ENCODE measurements around the gene MGAT4C. TPM values are rescaled to one million over a fixed set of nuclear protein-coding genes. Genes with fewer than 3 reads are reported as not detected.

Gene MGAT4C
- total RNA-seq, 1 experiment from 2014 or later: not detected

- Histone ChIP-seq H3K9me2 (replicated peaks; ENCODE audit: low read length) (no peaks in the 10 kb centered on the region; the same call in 1 of the 2 replicates), H3K4me2 (ENCODE audit: low read length) (no peak overlapping the region), H3K36me3 (ENCODE audit: low read depth, low read length) (no peaks in the 10 kb centered on the region), H3K79me2 (ENCODE audit: low read length) (no peaks in the 10 kb centered on the region), H3F3A (ENCODE audit: low read length, unreplicated experiment) (no peaks in the 10 kb centered on the region), H2AFZ (ENCODE audit: low read length) (no peak overlapping the region), H3K9ac (ENCODE audit: low read length) (no peak overlapping the region), H3K9me3 (ENCODE audit: low read length) (no peaks in the 10 kb centered on the region), H3K4me1 (ENCODE audit: insufficient read depth, low read length) (no peaks in the 10 kb centered on the region), H3K4me3 (ENCODE audit: low read length) (no peak overlapping the region), H3K27ac (ENCODE audit: low read length) (no peak overlapping the region), H3K27me3 (ENCODE audit: low read length) (no peaks in the 10 kb centered on the region), H4K20me1 (ENCODE audit: low read length) (no peaks in the 10 kb centered on the region)
- POLR2A ChIA-PET (ENCODE audit: unreplicated experiment): interaction anchor here (0.7 kb wide), 1 partner anchor 981 kb away, joined by 3 read pairs; no protein-coding TSS in a partner anchor
- TF ChIP-seq EZH2phosphoT487 (IDR thresholded peaks at IDR 0.05; ENCODE audit: borderline replicate concordance, low read length) (no peak), EZH2 (IDR thresholded peaks at IDR 0.05; ENCODE audit: low read length, unreplicated experiment) (no peak), CTCF (conservative IDR thresholded peaks at IDR 0.05; ENCODE audit: low read depth, low read length) (no peak)
- DNase-seq (no peak), ATAC-seq (no peak)
- CTCF ChIA-PET: no interaction called here
- BruUV-seq (replicated peaks): no TSS peak
- intact Hi-C loops (cut with micrococcal nuclease): no loop called here
These were observed 29.7 kb downstream of the MGAT4C start for GRCh38 chr12:86226481-86226880.

- H3K27ac ChIP-seq (ENCODE audit: low read length): no peak overlapping the region
- DNase-seq (no peak), ATAC-seq (no peak)
- no peaks in the 10 kb centered on the region for H3F3A ChIP-seq (ENCODE audit: low read length, unreplicated experiment)
- no peaks in the 10 kb centered on the region for H3K79me2 ChIP-seq (ENCODE audit: low read length)
- H3K27me3 ChIP-seq (ENCODE audit: low read length): no peaks in the 10 kb centered on the region
- H3K4me1 ChIP-seq (ENCODE audit: insufficient read depth, low read length): no peaks in the 10 kb centered on the region
- H2AFZ ChIP-seq (ENCODE audit: low read length): no peak overlapping the region
- no peak overlapping the region for H3K9ac ChIP-seq (ENCODE audit: low read length)
- intact Hi-C loops (cut with micrococcal nuclease): no loop called here
- POLR2A ChIA-PET (ENCODE audit: unreplicated experiment): no interaction called here
- no peaks in the 10 kb centered on the region for H3K9me2 ChIP-seq (replicated peaks; ENCODE audit: low read length)
- TF ChIP-seq CTCF (conservative IDR thresholded peaks at IDR 0.05; ENCODE audit: low read depth, low read length) (no peak), EZH2 (IDR thresholded peaks at IDR 0.05; ENCODE audit: low read length, unreplicated experiment) (no peak)
- no peaks in the 10 kb centered on the region for H3K9me3 ChIP-seq (ENCODE audit: low read length)
- no peak overlapping the region for H3K4me3 ChIP-seq (ENCODE audit: low read length)
- H4K20me1 ChIP-seq (ENCODE audit: low read length): no peaks in the 10 kb centered on the region
- no peak overlapping the region for H3K4me2 ChIP-seq (ENCODE audit: low read length)
- H3K36me3 ChIP-seq (ENCODE audit: low read depth, low read length): no peaks in the 10 kb centered on the region
- CTCF ChIA-PET: no interaction called here
- BruUV-seq (replicated peaks): no TSS peak
These were observed 39.6 kb downstream of the MGAT4C start for GRCh38 chr12:86216591-86216990.

- no peak overlapping the region for H3K4me2 ChIP-seq (ENCODE audit: low read length)
- no peaks in the 10 kb centered on the region for H3K4me1 ChIP-seq (ENCODE audit: insufficient read depth, low read length)
- no peak overlapping the region for H3K9ac ChIP-seq (ENCODE audit: low read length)
- intact Hi-C loops (cut with micrococcal nuclease): no loop called here
- no peak overlapping the region for H2AFZ ChIP-seq (ENCODE audit: low read length)
- no TSS peak for BruUV-seq (replicated peaks)
- H3K9me2 ChIP-seq (replicated peaks; ENCODE audit: low read length): no peaks in the 10 kb centered on the region
- no peaks in the 10 kb centered on the region for H3K79me2 ChIP-seq (ENCODE audit: low read length)
- DNase-seq (no peak), ATAC-seq (no peak)
- no peak for TF ChIP-seq EZH2phosphoT487 (IDR thresholded peaks at IDR 0.05; ENCODE audit: borderline replicate concordance, low read length)
- TF ChIP-seq CTCF (conservative IDR thresholded peaks at IDR 0.05; ENCODE audit: low read depth, low read length): no peak
- no peak for TF ChIP-seq EZH2 (IDR thresholded peaks at IDR 0.05; ENCODE audit: low read length, unreplicated experiment)
- H3K27ac ChIP-seq (ENCODE audit: low read length): no peak overlapping the region
- H3K27me3 ChIP-seq (ENCODE audit: low read length): no peaks in the 10 kb centered on the region
- H3F3A ChIP-seq (ENCODE audit: low read length, unreplicated experiment): no peaks in the 10 kb centered on the region
- ChIA-PET CTCF (no interaction called here), POLR2A (ENCODE audit: unreplicated experiment) (no interaction called here)
- no peaks in the 10 kb centered on the region for H3K36me3 ChIP-seq (ENCODE audit: low read depth, low read length)
- no peaks in the 10 kb centered on the region for H4K20me1 ChIP-seq (ENCODE audit: low read length)
- no peak overlapping the region for H3K4me3 ChIP-seq (ENCODE audit: low read length)
- H3K9me3 ChIP-seq (ENCODE audit: low read length): no peaks in the 10 kb centered on the region
These were observed 43.2 kb downstream of the MGAT4C start for GRCh38 chr12:86213012-86213411.

All from PC-3 (cell line).